Left renal pelvis (tissue), 4 donors: ENCODE data around the gene DCAF4. TPM values are rescaled to one million over a fixed set of nuclear protein-coding genes. Genes with fewer than 3 reads are reported as not detected.

ENCODE experiments used
- polyA plus RNA-seq, 4 donors: library from polyadenylated mRNA; unstranded; fragments of 120-200 nt; gene quantifications; one replicate each; pipeline ENCODE4 v1.2.1, GENCODE V29; 2013; ENCODE audit not compliant: insufficient read length in 4 of 4

Gene DCAF4
- polyA plus RNA-seq, 4 donors: 11.9 to 22.1 (median 17.6) TPM

Other genes starting within 250 kb of the DCAF4 start
- 1 to 10 TPM; 1.3 to 5.0 (median 4.6) TPM for gene DPF3, start 32.4 kb upstream of the DCAF4 start, polyA plus RNA-seq
- 10 to 100 TPM; 16.6 to 22.8 (median 18.7) TPM for gene ZFYVE1, start 100.6 kb downstream of the DCAF4 start, polyA plus RNA-seq
- gene RBM25, start 132.1 kb downstream of the DCAF4 start, polyA plus RNA-seq: 100 to 1,000 TPM; 130 to 180 (median 176) TPM
- gene PSEN1, start 210.0 kb downstream of the DCAF4 start, polyA plus RNA-seq: 10 to 100 TPM; 51.1 to 76.6 (median 71.5) TPM